ENCODE data around the gene CAB39.

CAB39 gene

DNA sequence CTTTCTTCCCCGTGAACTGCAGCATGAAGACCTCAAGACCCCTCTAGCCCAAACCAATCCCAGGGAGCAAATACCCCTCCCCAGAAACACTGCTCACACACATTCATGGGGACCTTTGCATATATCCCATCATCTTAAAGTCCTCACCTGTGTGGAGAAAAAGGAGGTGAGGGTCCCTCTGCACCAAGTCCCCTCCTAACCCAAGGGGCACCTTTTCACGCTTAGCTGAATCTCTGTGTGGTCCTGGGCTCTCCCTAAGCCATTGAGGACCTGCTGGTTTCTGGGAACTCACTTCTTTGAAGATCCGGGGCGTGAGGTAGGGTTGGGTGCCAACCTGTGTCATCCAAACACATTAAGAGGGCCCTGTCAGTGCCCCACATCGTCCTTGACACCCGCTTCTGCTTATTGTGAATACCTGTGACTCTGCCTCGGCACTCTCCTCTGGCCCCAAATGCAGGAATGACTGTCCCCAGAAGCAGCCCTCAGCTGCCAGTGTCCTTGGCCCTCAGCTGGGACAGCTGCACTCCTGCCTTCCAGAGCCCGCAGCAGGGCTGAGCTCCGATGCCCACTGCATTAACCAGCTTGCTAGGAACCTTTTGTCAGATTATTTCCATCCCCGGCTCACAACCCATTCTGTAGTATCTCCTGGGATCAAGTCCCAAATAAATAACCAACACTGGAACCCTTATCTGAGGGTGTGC, 110.8 kb downstream of the CAB39 start:
- no peak for DNase-seq

GRCh38 chr2:230824406-230824978, 111.8 kb downstream of the CAB39 start:
- peak; percentile 79 for DNase-seq

- DNase-seq = no peak
Observed at GRCh38 chr2:230825354-230825753, 112.7 kb downstream of the CAB39 start.

DNA sequence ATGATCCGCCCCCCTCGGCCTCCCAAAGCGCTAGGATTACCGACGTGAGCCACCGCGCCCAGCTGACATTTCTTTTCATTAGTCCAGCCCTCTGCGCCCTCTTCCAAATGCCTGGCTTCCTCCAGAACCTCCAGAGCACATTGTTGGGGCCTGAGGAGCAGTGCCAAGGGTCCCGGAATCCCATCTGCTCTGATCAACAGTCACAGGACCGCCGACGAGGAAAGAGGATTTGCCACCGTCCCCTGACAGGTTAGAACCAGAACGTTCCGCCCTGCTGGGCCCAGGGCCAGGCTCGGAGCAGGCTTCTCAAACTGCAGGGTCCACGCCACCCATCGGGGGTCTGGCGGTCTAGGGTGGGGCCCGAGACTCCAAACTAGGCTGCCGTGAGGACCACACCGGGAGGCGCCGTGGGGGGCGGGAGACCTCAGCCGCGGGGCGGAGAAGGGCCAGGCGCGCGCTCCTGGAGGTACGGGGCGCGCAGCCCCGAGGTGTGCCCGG, 115.2 kb downstream of the CAB39 start:
- DNase-seq = no peak

DNA sequence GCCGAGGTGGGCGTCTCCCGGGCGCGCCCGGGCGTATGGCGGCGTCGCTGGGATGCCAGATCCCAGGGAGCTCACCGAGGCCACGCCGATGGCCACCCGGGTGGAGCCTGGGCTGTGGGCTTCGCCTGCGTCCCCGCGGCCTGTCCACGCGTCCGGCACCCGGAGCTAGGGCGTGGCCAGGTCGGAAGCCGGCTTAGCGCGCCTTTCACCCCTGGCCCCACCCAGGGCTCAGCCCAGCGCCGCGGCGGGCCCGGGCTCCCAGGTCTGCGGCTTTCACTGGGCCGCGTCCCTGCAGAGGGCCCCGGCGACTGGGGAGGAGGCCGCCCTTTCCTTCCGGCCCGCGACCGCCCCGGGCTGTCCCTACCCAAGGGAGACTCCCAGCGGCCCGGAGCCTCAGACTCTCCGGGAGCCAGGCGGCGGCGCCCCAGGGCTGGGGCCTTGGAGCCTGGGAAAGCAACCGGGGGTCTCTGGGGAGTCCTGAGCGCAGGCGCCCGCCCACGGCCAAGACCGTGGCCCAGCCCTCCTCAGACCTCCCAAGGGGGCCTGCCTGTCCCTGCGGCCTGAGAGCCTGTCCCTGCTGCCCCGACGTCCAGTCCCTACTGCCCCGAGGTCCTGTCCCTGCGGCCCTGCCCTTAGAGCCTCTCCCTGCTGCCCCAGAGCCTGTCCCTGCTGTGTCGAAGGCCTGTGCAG, 115.8 kb downstream of the CAB39 start:
- DNase-seq = no peak

DNA sequence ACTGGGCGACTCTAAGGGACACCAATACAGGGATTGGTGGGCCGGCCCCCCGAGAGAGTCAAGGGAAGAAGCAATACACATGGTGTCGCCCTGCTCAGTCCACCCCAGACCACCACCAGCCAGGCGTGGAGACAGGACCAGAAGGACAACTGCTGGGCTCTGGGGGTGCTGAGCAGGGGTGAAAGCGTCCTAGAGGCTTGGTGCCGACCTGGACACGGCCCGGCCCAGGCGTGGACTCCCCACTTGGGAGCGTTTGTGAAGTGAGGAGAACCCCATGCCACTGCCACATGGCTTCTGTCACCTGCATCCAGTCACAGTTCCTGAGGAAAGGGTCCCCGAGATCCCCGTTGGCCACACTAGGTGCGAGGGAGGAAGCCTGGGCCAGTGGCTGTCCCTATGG, 116.7 kb downstream of the CAB39 start:
- DNase-seq = no peak

DNA sequence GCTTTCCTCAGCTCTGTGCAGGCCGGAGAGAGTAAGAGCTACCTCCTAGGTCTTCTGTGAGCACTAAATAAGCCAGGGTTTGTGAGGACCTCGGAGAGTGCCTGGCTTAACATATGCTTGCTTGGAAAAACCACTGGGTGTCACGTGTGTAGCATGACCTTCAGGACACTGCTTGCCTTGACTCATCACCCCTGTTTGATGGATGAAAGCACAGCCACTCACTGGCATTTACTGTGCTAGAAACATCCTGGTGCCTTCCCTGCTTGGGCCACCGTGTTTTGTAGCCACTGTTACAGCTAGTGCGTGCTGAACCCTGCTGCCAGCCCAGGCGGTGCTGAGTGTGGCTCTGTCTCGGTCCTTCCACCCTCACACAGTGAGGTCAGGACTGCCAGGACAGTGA, 117.3 kb downstream of the CAB39 start:
- no peak for DNase-seq

DNA sequence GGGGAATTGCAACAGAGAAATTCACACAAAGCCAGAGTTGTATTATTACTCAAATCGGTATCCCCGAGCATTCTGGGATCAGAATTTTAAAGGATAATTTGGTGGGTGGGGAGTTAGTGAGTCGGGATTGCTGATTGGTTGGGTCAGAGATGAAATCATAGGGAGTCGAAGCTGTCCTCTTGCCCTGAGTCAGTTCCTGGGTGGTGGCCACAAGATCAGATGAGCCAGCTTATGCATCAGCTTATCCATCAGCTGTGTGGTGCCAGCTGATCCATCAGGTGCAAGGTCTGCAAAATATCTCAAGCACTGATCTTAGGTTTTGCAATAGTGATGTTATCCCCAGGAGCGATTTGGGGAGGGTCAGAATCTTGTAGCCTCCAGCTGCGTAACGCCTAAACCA, 117.8 kb downstream of the CAB39 start:
- no peak for DNase-seq

DNA sequence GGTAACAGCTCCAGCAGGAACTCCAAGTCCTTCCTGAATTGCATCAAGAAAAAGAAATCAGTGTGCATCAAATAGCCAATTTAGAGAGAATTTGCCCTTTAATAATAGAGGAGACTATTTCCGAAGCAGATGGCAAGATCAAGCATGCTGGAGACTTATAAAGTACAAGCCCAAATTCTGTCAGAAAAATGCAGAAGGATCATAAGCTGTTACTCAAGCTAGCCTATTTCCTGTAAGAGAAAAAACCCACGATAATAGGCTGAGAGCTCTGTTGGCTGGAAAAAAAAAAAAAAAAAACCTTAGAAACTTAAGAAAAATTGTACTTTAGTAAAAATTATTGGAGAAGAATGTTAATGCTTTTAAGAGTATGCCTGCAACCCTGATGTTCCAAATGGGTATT, 127.7 kb downstream of the CAB39 start:
- DNase-seq = no peak

- no peak for DNase-seq
Observed at GRCh38 chr2:230842473-230842872, 129.8 kb downstream of the CAB39 start.

DNA sequence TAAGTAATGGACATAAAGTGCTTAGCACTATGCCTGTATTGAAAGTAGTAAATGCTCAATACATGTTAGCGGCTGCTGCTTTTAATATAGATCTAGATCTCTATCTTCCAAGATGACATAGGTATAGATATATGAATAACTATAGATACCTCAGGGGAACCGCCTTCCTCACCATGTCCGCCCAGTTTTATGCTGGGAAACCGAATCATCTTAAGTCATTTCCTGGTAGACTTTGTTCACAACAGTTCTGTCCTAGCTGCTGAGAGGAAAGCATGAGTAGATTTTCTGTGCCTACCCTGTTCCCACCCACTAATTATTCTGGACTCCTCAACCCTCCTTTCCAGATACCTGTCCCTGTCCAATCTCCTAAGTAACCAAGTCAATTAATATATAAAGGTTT, 130.5 kb downstream of the CAB39 start:
- DNase-seq = no peak

DNA sequence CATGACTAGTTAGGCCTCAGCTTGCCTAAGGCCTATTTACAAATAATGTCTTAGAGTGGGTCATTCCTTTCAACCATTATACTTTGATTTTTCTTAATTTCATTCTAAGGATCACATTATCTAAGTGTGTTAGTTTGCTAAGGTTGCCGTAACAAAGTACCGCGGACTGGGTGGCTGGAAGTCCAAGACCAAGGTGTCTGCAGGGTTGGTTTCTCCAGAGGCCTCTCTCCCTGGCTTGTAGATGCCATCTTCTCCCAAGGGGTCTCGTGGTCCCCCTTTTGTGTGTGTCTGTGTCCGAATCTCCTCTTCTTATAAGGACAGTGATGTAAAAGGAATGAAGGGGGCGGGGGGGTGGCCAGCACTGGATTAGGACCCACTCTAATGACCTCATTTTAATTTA, 133.7 kb downstream of the CAB39 start:
- no peak for DNase-seq

DNA sequence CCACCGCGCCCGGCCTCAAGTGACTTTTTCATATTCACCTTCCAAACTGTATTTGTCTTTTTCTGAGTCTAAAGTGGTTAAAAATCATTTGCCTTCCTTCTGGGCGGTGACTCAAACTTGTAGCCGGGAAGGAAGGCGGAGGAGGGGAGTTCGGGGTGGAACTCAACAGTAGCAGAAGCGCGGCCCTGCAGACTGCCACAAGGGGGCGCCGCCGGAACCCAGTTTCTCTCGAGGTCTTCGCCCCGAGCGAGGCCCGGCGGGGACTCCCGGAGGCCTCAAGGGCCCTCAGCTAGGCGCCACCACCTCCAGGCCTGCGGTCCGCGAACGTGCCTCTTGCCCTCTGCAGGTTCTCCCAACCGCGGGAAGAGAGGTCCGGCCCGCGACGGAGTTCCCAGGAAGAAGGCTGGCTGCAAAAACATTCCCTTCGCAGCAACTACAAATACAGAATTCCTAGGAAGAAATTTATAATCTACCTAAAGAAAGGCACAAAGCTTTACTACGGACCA, 135.3 kb downstream of the CAB39 start:
- DNase-seq = peak; percentile 78

DNA sequence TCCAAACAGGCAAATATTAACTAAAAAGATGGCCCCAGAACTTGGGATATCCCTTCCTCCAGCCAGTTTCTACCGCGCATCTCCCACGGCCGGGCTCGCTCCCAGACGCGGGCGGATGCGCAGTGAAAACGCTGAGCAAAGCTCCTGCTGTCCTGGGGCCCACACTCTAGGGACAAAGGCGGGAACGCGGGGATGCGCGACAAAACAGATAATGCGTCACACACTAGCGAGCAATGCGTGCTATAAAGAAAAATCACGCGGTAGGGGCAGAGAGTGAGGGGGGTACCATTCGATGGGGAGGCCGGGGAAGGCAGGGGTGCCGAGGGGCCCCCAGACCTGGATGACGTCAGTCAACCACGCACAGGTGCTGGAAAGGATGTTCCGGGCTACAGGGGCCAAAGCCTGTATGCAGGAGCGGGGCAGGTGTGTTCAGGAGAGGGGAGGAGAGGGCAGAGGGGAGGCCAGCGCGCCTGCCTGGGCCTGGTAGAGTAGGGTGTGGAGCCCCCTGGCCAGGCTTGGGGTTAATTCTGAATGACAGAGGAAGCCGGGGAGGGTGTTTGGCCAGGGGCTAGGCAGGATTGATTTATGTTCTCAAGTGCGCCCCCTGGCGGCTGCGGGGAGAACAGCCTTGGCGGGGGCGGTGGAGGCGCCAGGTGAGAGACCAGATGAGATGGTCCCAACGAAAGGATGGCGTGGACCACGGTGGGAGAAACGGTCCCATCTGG, 137.2 kb downstream of the CAB39 start:
- peak; percentile 60 for DNase-seq

DNA sequence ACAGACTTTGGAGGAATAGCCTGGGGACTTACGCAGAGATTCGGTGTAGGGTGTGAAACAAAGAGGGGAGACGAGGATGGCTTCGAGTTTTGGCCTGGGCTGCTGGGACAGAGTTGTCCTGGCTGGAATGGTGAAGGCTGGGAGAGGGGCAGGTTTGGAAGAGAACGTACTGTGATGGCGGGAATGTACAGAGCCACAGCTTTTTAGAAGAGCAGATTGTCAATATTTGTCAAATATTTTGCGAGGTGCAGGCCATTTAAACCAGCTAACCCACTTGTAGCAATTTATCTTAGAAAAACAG, 137.7 kb downstream of the CAB39 start:
- no peak for DNase-seq

- no peak for DNase-seq
Observed at GRCh38 chr2:230852113-230852512, 139.5 kb downstream of the CAB39 start.

- DNase-seq = no peak
Observed at GRCh38 chr2:230861552-230862255, 149.1 kb downstream of the CAB39 start.

DNA sequence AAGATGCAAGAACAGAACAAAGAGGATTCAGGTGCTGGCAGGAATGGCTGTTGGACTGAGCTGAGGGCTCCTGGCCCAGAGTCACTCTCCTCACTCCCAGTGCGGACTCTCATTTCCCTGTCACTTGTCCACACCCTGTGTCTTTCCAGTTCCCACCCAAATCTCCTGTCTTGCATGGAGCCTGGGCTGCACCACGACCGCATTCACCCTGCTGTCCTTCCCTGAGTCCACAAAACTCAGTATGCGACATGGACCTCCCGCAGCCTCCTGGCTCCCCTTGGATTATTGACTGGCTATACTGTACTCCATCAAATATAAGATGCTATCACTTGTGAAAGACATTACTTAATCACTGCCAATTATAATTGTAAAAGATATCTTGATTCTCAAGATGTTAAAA, 149.7 kb downstream of the CAB39 start:
- no peak for DNase-seq

DNA sequence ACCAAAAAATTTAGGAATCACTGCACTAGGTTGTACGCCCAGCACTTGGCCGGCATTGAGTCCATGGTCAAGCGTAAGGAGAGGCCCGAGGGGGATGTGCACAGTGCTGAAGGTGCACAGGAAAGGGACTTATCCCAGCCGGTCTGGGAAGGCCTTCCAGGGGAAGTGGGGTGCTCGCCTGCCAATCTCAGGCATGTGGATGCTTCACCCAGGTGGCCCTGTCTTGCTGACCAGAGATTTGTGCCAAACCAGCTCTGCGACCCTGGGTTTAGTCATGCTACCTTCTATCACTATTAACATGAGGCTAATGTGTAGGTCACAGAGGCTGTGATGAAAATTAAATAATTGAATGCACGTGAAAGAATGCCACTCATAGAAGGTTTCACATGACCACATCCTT, 150.4 kb downstream of the CAB39 start:
- no peak for DNase-seq

GRCh38 chr2:230863442-230864121, 150.9 kb downstream of the CAB39 start:
- DNase-seq = no peak

GRCh38 chr2:230864122-230864604, 151.5 kb downstream of the CAB39 start:
- DNase-seq = no peak

All from CD4-positive, alpha-beta T cell treated with Interleukin-4 for 4 hours (primary cell).